ENCODE results near the gene RAB6D.
"Not testable (repeated sequence)": the region's sequence is repeated elsewhere in the genome, so short reads cannot be mapped to it uniquely, and the experiment has no call there.

Gene RAB6D

DNA sequence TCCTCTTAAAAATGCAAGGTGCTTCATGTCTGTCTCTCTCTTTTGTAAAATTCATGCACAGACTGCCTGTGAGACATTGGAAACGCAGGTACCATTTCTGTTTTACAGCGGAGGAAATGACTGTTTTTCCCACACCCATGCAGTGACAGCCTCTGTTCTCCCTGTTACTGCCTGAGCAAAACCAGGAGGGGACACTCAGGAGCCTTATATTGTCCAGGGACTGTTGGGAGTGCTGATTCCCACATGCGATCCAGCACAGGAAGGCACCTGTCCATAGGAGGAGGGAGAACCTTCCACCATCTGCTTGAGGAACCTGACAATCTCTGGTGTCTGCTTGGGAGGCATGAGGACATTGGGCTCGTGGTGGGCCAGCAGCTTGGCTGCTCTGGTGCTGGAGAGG, 36.9 kb upstream of the RAB6D start:
- TF ChIP-seq, protein P1, sequence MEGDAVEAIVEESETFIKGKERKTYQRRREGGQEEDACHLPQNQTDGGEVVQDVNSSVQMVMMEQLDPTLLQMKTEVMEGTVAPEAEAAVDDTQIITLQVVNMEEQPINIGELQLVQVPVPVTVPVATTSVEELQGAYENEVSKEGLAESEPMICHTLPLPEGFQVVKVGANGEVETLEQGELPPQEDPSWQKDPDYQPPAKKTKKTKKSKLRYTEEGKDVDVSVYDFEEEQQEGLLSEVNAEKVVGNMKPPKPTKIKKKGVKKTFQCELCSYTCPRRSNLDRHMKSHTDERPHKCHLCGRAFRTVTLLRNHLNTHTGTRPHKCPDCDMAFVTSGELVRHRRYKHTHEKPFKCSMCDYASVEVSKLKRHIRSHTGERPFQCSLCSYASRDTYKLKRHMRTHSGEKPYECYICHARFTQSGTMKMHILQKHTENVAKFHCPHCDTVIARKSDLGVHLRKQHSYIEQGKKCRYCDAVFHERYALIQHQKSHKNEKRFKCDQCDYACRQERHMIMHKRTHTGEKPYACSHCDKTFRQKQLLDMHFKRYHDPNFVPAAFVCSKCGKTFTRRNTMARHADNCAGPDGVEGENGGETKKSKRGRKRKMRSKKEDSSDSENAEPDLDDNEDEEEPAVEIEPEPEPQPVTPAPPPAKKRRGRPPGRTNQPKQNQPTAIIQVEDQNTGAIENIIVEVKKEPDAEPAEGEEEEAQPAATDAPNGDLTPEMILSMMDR (IDR thresholded peaks at IDR 0.05; ENCODE audit: borderline replicate concordance, insufficient read depth, low read depth, low read length) = no peak
- H3K4me3 ChIP-seq (ENCODE audit: low read depth, low read length) = no peak overlapping the region

- not testable (repeated sequence) for H3K4me3 ChIP-seq (ENCODE audit: low read depth, low read length)
Observed at GRCh38 chr2:131400441-131400840, 36.5 kb upstream of the RAB6D start.

DNA sequence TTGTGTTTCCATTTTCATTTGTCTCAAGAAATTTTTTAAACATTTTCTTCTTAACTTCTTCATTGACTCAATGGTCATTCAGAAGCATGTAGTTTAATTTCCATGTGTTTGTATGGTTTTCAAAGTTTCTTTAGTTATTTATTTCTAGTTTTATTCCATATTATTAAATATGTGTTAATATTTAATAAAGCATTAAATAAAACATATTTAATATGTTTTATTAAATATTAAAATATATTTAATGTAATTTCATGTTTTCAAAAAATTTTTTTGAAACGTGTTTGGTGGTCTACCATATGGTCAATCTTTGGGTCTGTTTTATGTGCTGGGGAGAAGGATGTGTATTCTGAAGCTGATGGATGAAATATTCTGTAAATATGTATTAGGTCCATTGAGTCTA, 32.2 kb upstream of the RAB6D start:
- not testable (repeated sequence) for H3K4me3 ChIP-seq (ENCODE audit: low read depth, low read length)

DNA sequence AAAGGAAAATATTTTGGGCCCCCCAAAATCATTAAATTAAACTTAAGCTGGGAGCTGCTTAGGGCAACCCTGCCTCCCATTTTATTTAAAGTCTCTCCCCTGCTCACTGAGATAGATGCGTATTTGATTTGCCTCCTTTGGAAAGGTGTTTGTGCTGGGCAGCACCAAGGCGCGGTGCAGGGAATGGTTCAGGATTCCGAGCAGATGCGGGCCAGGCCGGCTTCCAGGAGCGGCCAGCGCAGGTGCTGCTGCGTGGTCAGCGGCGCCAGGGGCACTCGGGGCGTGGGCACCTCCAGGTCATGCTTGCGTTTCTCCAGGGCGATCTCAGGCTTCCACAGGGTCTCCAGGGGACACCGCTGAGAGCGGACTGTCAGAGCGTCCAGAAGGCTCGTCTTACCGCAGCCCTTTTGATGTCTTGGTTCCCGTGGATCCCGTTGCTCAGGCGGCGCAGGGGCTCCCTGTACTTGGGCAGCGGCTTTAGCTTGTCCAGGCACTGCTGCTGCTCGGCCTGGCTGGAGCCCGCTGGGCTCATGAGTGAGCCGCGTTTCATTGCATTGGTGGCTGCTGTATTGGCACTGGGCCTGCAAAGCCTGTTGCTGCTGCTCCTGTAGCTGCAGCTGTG, 31.2 kb upstream of the RAB6D start:
- not testable (repeated sequence) for H3K4me3 ChIP-seq (ENCODE audit: low read depth, low read length)

DNA sequence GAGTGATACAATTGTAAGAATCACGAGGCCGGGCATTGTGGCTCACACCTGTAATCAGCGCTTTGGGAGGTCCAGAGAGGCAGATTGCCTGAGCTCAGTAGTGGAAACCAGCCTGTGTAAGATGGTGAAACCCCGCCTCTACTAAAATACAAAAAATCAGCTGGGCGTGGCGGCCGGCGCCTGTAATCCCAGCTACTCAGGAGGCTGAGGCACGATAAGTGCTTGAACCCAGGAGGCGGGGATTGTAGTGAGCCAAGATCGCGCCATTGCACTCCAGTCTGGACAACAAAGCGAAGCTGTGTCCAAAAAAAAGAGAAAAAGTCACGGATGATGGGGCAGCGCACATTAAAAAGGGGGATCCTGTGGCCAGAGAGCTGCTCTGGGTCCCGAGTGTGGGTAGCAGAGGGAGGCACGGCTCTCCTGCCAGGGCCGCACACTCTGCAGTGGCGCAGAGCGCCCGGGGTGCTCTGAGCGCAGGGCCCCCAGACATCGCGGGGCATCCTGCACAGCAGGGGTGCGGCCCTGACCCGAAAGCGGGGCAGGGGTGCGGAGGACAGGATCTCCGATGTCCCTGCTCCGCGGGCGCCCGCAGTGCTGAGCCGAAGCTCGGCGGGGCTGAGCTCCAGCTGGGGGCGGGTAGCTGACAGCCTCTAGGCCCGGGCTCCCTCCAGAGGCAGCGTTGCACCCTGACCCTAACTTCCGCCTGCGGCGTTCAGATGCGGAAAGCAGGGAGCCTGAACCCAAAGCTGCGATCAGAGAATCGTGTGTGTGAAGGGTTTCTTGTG, 30.4 kb upstream of the RAB6D start:
- H3K4me3 ChIP-seq (ENCODE audit: low read depth, low read length) = no peak overlapping the region
- TF ChIP-seq, protein P1 (IDR thresholded peaks at IDR 0.05; ENCODE audit: borderline replicate concordance, insufficient read depth, low read depth, low read length) = no peak

GRCh38 chr2:131391953-131392352, 28.0 kb upstream of the RAB6D start:
- H3K4me3 ChIP-seq (ENCODE audit: low read depth, low read length) = not testable (repeated sequence)

GRCh38 chr2:131391471-131391870, 27.5 kb upstream of the RAB6D start:
- H3K4me3 ChIP-seq (ENCODE audit: low read depth, low read length) = not testable (repeated sequence)

- not testable (repeated sequence) for H3K4me3 ChIP-seq (ENCODE audit: low read depth, low read length)
Observed at GRCh38 chr2:131390495-131391130, 26.6 kb upstream of the RAB6D start.

- H3K4me3 ChIP-seq (ENCODE audit: low read depth, low read length) = no peak overlapping the region
- TF ChIP-seq, protein P1 (IDR thresholded peaks at IDR 0.05; ENCODE audit: borderline replicate concordance, insufficient read depth, low read depth, low read length) = no peak
Observed at GRCh38 chr2:131389657-131390056, 25.7 kb upstream of the RAB6D start.

- H3K4me3 ChIP-seq (ENCODE audit: low read depth, low read length) = not testable (repeated sequence)
Observed at GRCh38 chr2:131388834-131389233, 24.9 kb upstream of the RAB6D start.

GRCh38 chr2:131373111-131373510, 9.1 kb upstream of the RAB6D start:
- H3K4me3 ChIP-seq (ENCODE audit: low read depth, low read length) = not testable (repeated sequence)

Measured in GM12875 (cell line).